K562 (cell line): ENCODE results near the gene MEIKIN. TPM values are rescaled to one million over a fixed set of nuclear protein-coding genes. Genes with fewer than 3 reads are reported as not detected.

Experiments
- ASH1L ChIP-seq: fragments of 450-650 bp; IDR thresholded peaks from 2 replicates; pipeline ENCODE4 v1.6.1; 2018; ENCODE audit warnings: borderline replicate concordance, mild to moderate bottlenecking, low read depth; ENCODE audit not compliant: partially characterized antibody
- BRD4 ChIP-seq: fragments of 200-600 bp; sonication (generic); IDR thresholded peaks from 2 replicates; pipeline ENCODE4 v1.6.1; 2017; ENCODE audit warnings: inconsistent platforms
- CBX3 ChIP-seq, 2 experiments: IDR thresholded peaks; 1 replicate in 1 of 2; 2 replicates in 1 of 2; pipeline ENCODE4 v1.6.1; 2012; ENCODE audit warnings: inconsistent platforms in 2 of 2, low read length in 2 of 2, borderline replicate concordance in 1 of 2, control low read depth in 1 of 2
- CEBPG ChIP-seq, 3 experiments: fragments of 200-800 bp in 1 of 3; sonication (Bioruptor generic) in 1 of 3; sonication (generic) in 1 of 3; formaldehyde crosslinking in 1 of 3; IDR thresholded peaks in 2 of 3; conservative IDR thresholded peaks in 1 of 3; 2 replicates each; pipeline versions ENCODE4 v1.6.1 to v1.8.0; 2016 to 2022; ENCODE audit warnings: missing compliant biosample characterization in 2 of 3, missing genetic modification characterization in 2 of 3, mild to moderate bottlenecking in 1 of 3, missing genetic modification reagents in 1 of 3
- DACH1 ChIP-seq: fragments of 450-650 bp; IDR thresholded peaks from 2 replicates; pipeline ENCODE4 v1.6.1; 2018; ENCODE audit not compliant: partially characterized antibody
- GTF2E2 ChIP-seq: fragments of 200-800 bp; sonication (Bioruptor generic); IDR thresholded peaks from 2 replicates; pipeline ENCODE4 v1.6.1; 2016; ENCODE audit warnings: missing genetic modification characterization, missing compliant biosample characterization
- ILK ChIP-seq: fragments of 450-650 bp; IDR thresholded peaks from 2 replicates; pipeline ENCODE4 v1.6.1; 2016; ENCODE audit warnings: missing genetic modification characterization, low read depth, mild to moderate bottlenecking, missing compliant biosample characterization, moderate library complexity, borderline replicate concordance
- KLF13 ChIP-seq: fragments of 450-650 bp; IDR thresholded peaks from 2 replicates; pipeline ENCODE4 v1.6.1; 2016; ENCODE audit warnings: missing genetic modification characterization, low read depth, mild to moderate bottlenecking, missing compliant biosample characterization, moderate library complexity, borderline replicate concordance
- MBD2 ChIP-seq: sonication (generic); IDR thresholded peaks from 2 replicates; pipeline ENCODE4 v1.6.1; 2016; ENCODE audit warnings: low read depth, borderline replicate concordance
- NFATC3 ChIP-seq: fragments of 450-650 bp; IDR thresholded peaks from 2 replicates; pipeline ENCODE4 v1.6.1; 2017; ENCODE audit warnings: mild to moderate bottlenecking
- NR2C1 ChIP-seq, 2 experiments: fragments of 450-650 bp; IDR thresholded peaks; 2 replicates each; pipeline ENCODE4 v1.6.1; 2017; ENCODE audit warnings: mild to moderate bottlenecking in 2 of 2, antibody characterized with exemption in 1 of 2, inconsistent platforms in 1 of 2, missing compliant biosample characterization in 1 of 2, missing genetic modification characterization in 1 of 2
- PHF20 ChIP-seq: fragments of 450-650 bp; IDR thresholded peaks from 2 replicates; pipeline ENCODE4 v1.6.1; 2018; ENCODE audit not compliant: partially characterized antibody
- PML ChIP-seq: IDR thresholded peaks from 2 replicates; pipeline ENCODE4 v1.6.1; 2012; ENCODE audit warnings: low read length, inconsistent platforms
- PURB ChIP-seq: sonication (generic); formaldehyde crosslinking; IDR thresholded peaks from 2 replicates; pipeline ENCODE4 v1.9.0; 2021; ENCODE audit warnings: low read depth, mild to moderate bottlenecking, missing genetic modification reagents
- SAFB2 ChIP-seq: fragments of 200-400 bp; formaldehyde crosslinking; IDR thresholded peaks from 2 replicates; pipeline ENCODE4 v1.6.1; 2018; ENCODE audit warnings: borderline replicate concordance, low read length, low read depth, moderate library complexity; ENCODE audit not compliant: severe bottlenecking
- SNIP1 ChIP-seq: fragments of 450-650 bp; IDR thresholded peaks from 2 replicates; pipeline ENCODE4 v1.7.1; 2017; ENCODE audit warnings: low read depth, mild to moderate bottlenecking
- SREBF1 ChIP-seq: fragments of 150-350 bp; IDR thresholded peaks from 2 replicates; pipeline ENCODE4 v1.6.1; 2014; ENCODE audit warnings: antibody characterized with exemption, low read depth, low read length, borderline replicate concordance
- TEAD2 ChIP-seq: fragments of 450-650 bp; IDR thresholded peaks from 2 replicates; pipeline ENCODE4 v1.6.1; 2016; ENCODE audit warnings: missing genetic modification characterization, control low read depth, missing compliant biosample characterization
- TEAD4 ChIP-seq, 2 experiments: sonication (generic) in 1 of 2; formaldehyde crosslinking in 1 of 2; IDR thresholded peaks; 2 replicates each; pipeline versions ENCODE4 v1.6.1 to v1.8.0; 2012 to 2022; ENCODE audit warnings: borderline replicate concordance in 1 of 2, inconsistent platforms in 1 of 2, low read length in 1 of 2, mild to moderate bottlenecking in 1 of 2, missing genetic modification reagents in 1 of 2
- ZBTB1 ChIP-seq: sonication (generic); formaldehyde crosslinking; IDR thresholded peaks from 2 replicates; pipeline ENCODE4 v1.8.1; 2023; ENCODE audit warnings: missing genetic modification reagents, low read depth, mild to moderate bottlenecking, borderline replicate concordance
- polyA plus RNA-seq, 8 experiments: library from polyadenylated mRNA; depleted of rRNA in 4 of 8; stranded (reverse) in 5 of 8; unstranded in 3 of 8; fragments of >200 nt; fragmentation: Nextera tagmentation in 2 of 8; fragmentation: Illumina TruSeq in 1 of 8; extraction: Ambion mirVana in 2 of 8; extraction: Trizol in 1 of 8; gene quantifications; 2 replicates each; pipeline versions ENCODE4 v1.2.1 to v1.2.3, GENCODE V29; 2011 to 2014; ENCODE audit warnings: inconsistent platforms in 1 of 8, missing spikeins in 1 of 8
- total RNA-seq, 7 experiments: library from RNA; depleted of rRNA in 6 of 7; stranded (reverse); fragments of >200 nt in 6 of 7; fragmentation: Illumina TruSeq in 2 of 7; extraction: Trizol in 2 of 7; gene quantifications; 2 replicates each; pipeline versions ENCODE4 v1.2.1 to v1.2.3, GENCODE V29; 2011 to 2021; ENCODE audit warnings: low replicate concordance in 1 of 7
- TF ChIP-seq, protein P1 (sequence below): fragments of 450-650 bp; formaldehyde crosslinking; IDR thresholded peaks from 2 replicates; pipeline ENCODE4 v1.4.0; 2020; ENCODE audit warnings: mild to moderate bottlenecking, mixed read lengths
- TF ChIP-seq, protein P2 (sequence below): fragments of 450-650 bp; IDR thresholded peaks from 2 replicates; pipeline ENCODE4 v1.6.1; 2016; ENCODE audit warnings: borderline replicate concordance

MEIKIN gene
- total and polyA plus RNA-seq, 9 of the 15 experiments (the other 6 are each of a cell fraction or from before 2014, with no cell fraction given) = 0.18 TPM; not detected in 8

DNA sequence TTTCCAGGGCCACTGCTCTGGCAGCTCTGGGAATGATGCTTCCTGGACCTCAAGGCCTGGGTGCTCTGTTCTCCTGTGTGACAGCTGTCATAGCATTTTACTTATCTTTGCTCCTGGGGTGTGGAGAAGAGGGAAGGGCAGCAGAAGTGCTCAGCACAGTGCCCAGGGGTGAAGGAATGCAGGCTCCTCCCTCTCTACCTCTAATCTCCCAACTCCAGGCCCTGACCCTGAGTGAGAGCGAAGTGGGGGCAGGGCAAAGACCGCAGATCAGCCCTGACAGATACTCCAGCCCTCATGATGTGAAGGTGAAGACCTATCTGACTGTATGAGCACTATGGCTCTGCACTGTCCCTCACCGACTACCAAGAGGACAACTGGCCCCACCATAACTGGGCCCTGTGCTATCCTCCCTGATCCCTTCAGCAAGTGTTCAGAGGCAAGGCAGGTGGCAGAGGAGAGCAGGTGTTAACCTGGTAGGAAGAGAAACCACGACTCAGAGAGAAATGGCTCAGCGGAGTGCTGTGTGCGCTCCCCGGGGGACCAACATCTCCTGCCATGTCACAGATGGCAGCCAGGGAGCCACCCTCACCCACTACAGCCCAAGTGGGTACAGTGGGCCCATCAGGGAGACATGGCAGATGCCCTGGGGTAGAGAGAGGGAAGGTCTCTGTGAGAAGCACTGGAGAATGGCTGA lies 49.2 kb upstream of the MEIKIN start (continued):
- TF ChIP-seq SREBF1 (no peak), DACH1 (peak; percentile 13), GTF2E2 (no peak), PML (peak; percentile 95), SAFB2 (no peak), ASH1L (no peak), PHF20 (no peak), TEAD2 (tag) (peak; percentile 78; the same call in 1 of the 2 replicates), CBX3 (IDR thresholded peaks at IDR 0.05; ENCODE audit: borderline replicate concordance in 1 of 2, low read length in 2 of 2) (peak in 1 of 2 experiments; percentile 87; a peak in 2 of 3 replicates), ZBTB1 (no peak; the same call in 1 of the 2 replicates), TEAD4 (IDR thresholded peaks at IDR 0.05; ENCODE audit: low read length) (peak; percentile 99), TEAD4 (CRISPR knock-in tag; IDR thresholded peaks at IDR 0.05; ENCODE audit: borderline replicate concordance) (0 out of 2 replicates have a peak, but pooled peaks have one; percentile 31), PURB (CRISPR knock-in tag) (no peak), ILK (no peak), KLF13 (tag) (peak; percentile 57; the same call in 1 of the 2 replicates), NFATC3 (no peak), NR2C1 (IDR thresholded peaks at IDR 0.05) (peak; percentile 79), NR2C1 (tag; IDR thresholded peaks at IDR 0.05) (peak; percentile 86), CEBPG (CRISPR knock-in tag; IDR thresholded peaks at IDR 0.05) (no peak), CEBPG (tag; conservative IDR thresholded peaks at IDR 0.05 in 1 of 2, IDR thresholded peaks at IDR 0.05 in 1 of 2) (no peak), SNIP1 (no peak), BRD4 (no peak), MBD2 (peak; percentile 41; the same call in 1 of the 2 replicates)
- TF ChIP-seq, protein P1, sequence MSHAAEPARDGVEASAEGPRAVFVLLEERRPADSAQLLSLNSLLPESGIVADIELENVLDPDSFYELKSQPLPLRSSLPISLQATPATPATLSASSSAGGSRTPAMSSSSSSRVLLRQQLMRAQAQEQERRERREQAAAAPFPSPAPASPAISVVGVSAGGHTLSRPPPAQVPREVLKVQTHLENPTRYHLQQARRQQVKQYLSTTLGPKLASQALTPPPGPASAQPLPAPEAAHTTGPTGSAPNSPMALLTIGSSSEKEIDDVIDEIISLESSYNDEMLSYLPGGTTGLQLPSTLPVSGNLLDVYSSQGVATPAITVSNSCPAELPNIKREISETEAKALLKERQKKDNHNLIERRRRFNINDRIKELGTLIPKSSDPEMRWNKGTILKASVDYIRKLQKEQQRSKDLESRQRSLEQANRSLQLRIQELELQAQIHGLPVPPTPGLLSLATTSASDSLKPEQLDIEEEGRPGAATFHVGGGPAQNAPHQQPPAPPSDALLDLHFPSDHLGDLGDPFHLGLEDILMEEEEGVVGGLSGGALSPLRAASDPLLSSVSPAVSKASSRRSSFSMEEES (CRISPR knock-in tag) = no peak
- TF ChIP-seq, protein P2, sequence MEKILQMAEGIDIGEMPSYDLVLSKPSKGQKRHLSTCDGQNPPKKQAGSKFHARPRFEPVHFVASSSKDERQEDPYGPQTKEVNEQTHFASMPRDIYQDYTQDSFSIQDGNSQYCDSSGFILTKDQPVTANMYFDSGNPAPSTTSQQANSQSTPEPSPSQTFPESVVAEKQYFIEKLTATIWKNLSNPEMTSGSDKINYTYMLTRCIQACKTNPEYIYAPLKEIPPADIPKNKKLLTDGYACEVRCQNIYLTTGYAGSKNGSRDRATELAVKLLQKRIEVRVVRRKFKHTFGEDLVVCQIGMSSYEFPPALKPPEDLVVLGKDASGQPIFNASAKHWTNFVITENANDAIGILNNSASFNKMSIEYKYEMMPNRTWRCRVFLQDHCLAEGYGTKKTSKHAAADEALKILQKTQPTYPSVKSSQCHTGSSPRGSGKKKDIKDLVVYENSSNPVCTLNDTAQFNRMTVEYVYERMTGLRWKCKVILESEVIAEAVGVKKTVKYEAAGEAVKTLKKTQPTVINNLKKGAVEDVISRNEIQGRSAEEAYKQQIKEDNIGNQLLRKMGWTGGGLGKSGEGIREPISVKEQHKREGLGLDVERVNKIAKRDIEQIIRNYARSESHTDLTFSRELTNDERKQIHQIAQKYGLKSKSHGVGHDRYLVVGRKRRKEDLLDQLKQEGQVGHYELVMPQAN = no peak
